ENCODE measurements around the gene RASSF8.

The RASSF8 gene

GRCh38 chr12:25994901-25995625 is 36.6 kb downstream of the RASSF8 start:
- no peak for DNase-seq

DNA sequence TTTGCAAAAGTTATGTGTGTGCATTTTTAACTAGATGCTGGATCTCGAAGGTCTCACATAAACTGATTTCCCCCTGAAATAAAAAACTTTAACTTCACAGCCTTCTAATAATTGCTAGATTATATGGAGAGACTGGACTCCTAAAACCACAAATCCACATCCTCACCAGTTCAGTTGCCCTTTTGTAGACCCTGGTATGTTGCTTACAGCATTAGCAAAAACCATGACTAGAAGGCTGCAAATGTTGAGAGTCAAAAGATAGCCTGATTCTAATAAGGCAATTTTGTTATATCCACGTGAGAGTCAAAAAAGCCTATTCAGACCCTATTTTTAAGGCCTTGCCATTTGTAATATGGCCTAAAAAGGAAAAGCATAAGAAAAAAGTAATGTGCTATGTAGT is 37.4 kb downstream of the RASSF8 start:
- no peak for DNase-seq

DNA sequence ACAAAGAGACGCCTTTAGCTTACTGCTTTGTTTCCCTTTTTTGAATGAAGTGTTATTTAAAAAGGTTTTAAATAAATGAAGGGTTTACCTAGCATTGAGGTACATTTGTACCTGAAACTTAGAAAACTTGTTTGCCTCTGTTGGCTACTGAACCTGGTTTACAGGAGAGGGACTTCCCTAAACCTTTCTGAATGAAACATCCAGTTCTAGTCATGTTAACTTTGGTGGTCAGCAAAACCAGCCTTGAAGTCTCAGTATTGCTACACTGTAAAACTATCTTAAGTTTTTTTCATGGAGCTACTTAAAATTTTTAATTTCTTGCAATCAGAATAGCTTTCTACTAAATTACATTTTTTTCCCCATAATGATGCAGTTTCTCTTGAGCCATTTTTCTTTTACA is 38.2 kb downstream of the RASSF8 start:
- DNase-seq = no peak

DNA sequence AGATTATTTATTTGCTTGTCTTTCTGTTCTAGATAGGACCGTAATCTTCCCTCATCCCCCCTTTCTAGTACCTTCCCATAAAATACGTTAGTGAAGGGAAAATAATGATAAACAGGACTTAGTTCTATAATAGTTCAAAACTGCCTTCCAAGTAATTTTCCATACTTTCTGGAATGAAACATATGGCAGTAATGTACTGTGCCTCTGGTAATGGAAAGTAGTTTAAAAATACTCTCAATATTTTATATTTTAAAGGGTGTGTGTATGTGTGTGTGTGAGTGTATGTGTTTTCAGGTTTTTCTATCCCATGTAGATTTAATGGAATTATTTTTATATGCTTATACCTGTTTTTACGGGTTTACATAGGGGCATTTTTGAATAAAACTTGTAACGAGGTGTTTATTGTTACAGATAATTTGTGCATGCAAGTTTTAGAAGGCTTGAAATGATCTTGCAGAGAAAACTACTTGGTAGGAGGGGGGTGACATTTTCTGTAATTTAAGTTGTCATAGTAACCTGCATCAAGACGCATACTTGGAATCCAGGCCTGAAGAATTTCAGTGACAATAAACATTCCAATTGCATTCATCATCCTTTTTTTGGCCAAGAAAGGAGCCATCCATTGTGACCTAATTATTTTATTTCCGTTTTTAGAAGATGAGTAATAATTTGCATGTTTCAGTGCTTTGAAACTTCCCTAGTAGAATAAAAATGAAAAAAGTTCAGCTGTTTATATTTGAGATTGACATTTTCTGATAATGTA is 38.9 kb downstream of the RASSF8 start:
- no peak for DNase-seq

DNA sequence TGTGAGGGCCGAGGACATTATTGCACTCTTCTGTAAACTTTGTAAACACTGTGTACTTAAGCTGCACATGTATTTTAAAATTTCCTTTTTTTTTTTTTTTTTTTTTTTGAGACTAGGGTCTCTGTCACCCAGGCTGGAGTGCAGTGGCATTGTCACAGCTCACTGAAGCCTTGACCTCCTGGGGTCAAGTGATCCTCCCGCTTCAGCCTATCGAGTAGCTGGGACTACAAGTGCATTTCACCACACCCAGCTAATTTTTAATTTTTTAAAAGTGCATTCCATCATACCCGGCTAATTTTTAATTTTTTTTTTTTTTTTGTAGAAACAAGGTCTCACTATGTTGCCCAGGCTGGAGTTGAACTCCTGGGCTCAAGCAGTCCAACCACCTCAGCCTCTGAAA is 42.4 kb downstream of the RASSF8 start:
- DNase-seq = no peak

GRCh38 chr12:26001530-26001929 is 43.0 kb downstream of the RASSF8 start:
- no peak for DNase-seq

DNA sequence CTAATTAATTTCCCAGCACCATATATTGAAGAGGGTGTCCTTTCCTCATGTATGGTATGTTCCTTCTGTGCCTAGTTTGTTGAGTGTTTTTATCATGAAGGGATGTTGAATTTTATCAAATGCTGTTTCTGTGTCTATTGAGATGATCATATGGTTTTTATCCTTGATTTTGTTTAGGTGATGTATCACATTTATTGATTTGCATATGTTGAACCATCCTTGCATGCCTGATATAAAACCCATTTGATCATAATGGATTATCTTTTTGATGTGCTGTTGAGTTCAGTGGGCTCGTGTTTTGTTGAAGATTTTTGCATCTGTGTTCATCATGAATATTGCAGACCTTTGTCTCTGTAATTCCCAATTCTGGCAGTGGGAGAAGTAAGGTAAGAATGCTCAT is 44.6 kb downstream of the RASSF8 start:
- no peak for DNase-seq

- no peak for DNase-seq
Measured at GRCh38 chr12:26007566-26007965, 49.1 kb downstream of the RASSF8 start.

- DNase-seq = no peak
Measured at GRCh38 chr12:26009593-26009992, 51.1 kb downstream of the RASSF8 start.

DNA sequence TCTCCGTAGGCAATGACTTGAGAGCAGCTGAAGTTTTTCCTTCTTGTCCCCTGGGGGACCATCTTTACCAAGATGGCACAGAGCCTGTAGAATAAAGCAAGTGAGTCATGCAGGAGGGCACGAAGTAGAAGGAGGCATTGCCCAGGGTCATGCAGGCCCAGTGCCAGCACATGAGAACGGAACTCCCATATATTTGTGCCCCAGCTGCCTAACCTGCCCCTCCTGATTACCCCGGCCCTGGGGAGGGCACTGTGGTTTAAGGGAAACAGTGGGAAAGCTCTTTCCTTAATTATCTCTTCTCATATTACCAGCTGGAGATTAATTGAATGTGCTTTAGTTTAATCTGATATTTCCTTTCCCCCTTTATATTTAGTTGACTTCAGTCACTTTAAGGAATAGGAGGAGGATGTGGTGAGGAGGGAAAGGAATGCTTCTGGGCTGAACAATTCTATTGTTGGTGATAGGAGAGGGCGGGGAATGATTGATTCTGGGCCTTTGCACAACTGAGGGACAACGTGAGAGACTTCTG is 51.9 kb downstream of the RASSF8 start:
- DNase-seq = no peak

DNA sequence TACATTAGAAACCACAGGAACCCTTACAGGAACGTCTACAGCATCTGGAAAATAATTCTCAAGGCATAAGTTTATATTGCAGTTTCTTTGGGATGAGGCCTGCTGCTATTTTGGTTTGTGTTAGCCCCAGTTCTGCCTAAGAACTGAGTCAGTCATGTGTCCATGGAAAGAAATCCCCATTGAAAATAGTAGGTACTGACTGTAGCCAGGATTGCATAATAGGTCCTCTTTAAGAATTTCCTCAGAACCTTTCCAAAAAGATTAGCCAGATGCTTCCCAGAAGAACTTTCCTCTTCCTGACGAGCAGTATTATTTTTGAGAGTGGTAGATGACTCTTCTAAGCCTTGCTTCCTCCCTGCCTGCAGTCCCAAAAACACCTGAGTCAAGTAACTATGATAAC is 52.6 kb downstream of the RASSF8 start:
- DNase-seq = no peak

DNA sequence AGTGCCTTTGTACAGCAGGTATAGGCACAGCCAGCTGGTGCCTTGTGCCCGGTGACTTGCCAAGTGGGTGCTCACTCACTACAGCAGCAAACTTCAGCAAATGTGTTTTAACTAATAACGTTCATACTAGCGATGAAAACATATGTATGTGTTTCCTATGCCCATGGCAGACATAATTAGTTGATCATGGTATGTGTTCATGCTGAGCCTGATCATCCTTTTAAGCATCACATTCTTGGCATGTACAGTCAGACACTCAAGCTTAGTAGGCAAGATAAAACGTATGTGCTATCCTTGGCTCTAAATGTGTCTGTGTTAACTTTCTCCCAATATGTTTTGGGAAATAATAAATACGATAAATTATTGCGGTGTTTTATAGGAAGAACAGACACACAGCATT is 55.6 kb downstream of the RASSF8 start:
- DNase-seq = no peak

DNA sequence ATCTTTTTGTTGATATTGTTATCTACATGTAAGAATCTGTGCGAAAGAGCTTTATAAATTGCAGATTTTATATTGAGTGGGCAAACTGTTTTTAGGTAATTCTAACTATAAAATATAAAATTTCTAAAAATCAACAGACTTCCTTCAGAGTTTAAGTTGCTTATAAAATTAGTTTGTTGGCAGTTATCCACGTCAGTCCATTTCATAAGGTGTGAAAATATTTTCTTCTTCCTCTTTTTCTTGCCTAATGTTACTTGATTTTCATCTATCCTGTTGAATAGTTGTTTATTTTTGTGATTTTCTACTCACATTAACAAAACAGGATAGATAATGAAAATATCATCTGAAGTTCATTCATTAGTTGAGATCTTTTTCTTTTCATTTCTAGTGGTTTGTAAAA is 58.0 kb downstream of the RASSF8 start:
- no peak for DNase-seq

DNA sequence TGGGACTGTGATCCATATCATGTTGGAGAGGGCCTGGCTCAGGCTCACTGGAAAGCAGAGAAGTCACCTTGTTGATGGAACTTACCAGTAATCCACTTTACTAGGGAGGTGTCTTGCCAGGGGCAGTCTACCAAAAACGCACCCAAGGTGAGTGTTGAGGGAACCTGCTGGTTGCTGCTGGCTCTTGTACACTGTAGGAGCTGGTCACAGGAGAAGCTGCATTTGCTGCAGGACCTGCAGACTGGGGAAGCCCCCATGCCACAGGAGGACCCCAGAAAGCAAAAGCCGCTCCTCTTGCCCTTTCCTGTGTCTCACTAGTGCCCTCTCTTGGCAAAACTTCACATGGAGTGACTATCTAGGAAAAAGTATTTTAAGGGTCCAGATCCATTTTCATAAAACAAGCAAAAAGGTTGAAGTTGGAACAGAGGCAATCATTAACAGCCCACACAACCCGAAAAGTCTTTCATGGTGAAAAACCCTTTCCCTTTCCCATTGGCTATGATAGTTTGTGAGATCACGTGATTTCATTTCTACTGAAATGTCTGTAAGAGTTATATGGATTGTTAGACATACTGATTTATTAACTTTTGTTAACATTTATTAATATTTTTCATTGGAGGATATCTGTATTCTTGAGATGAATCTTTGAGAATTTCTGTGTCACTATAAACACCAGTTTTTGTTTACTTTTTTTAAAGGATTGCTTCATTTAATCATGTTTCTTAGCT is 59.2 kb downstream of the RASSF8 start:
- no peak for DNase-seq

DNA sequence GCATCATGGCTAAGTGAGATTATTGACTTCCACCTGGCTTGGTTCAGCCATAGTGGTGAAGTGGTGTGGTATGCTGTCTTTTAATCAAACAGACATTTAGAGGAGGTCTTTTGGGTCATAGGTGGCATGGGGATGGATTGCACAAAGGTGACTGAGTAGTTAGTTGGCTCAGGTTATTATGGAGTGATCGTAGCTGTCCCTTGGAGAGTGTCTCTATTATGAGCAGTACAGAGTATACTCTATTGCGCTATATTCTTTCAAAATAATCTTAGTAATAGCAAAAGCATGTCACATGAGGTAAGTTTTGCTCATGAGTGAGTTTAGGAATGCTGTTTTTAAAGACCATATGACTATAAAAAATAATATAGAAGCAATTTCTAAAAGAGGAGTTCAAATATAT is 60.4 kb downstream of the RASSF8 start:
- no peak for DNase-seq

- DNase-seq = no peak
Measured at GRCh38 chr12:26021534-26021933, 63.1 kb downstream of the RASSF8 start.

- no peak for DNase-seq
Measured at GRCh38 chr12:26022043-26022442, 63.6 kb downstream of the RASSF8 start.

GRCh38 chr12:26026713-26027112 is 68.2 kb downstream of the RASSF8 start:
- DNase-seq = no peak

DNA sequence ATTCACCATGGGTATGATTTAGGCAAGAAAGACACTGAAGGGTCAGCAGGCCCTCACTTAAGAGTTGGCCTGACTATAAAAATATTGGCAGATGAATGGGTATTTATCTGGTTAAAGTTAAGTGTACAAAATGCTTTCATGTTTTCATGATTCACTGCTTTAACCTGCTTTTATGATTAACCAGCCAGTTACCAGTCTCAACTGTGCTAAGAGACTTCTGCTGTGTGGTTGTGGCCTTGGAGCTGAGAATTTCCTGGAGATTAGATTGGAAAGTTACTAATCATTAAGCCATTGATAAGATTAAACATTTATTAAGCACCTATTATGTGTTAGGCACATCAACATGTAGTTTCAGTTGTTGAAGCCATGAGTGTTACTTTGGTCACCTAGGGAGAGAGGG is 68.9 kb downstream of the RASSF8 start:
- no peak for DNase-seq

- DNase-seq = no peak
Measured at GRCh38 chr12:26028953-26029735, 70.7 kb downstream of the RASSF8 start.

DNA sequence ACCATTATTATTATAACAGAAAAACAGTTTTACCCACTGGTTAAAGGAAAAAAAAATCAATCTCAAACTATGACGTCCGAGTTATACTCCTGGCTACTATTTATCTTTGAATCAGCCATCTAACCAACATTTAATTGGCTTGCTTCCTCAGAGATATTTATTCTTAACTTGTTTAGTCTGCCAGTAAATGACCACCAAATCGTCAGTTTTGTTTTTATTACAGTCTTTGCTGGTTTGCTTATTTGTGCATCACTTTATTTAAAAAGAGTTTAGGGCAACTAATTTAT is 71.2 kb downstream of the RASSF8 start:
- DNase-seq = no peak

GRCh38 chr12:26030371-26030770 is 71.9 kb downstream of the RASSF8 start:
- no peak for DNase-seq

- no peak for DNase-seq
Measured at GRCh38 chr12:26031318-26031717, 72.8 kb downstream of the RASSF8 start.
